Liver (tissue), 9 donors: Measurements from ENCODE around the gene MTSS2. TPM values are rescaled to one million over a fixed set of nuclear protein-coding genes. Genes with fewer than 3 reads are reported as not detected.

ENCODE experiments used
- DNase-seq: peaks from one replicate; pipeline ENCODE4 v3.0.0-alpha.2; 2017; ENCODE audit warnings: low spot score
- H3K27ac ChIP-seq, 2 donors: one replicate each; pipeline ENCODE4 v1.7.0; 2013; ENCODE audit warnings: inconsistent platforms in 2 of 2, low read length in 2 of 2, control low read depth in 1 of 2, low read depth in 1 of 2, mild to moderate bottlenecking in 1 of 2
- H3K27me3 ChIP-seq, 4 donors: one replicate each; pipeline versions ENCODE4 v1.6.1 to v1.7.0; 2013; ENCODE audit warnings: low read length in 3 of 4, inconsistent platforms in 1 of 4, mild to moderate bottlenecking in 1 of 4, moderate library complexity in 1 of 4; ENCODE audit not compliant: control insufficient read depth in 4 of 4, insufficient read depth in 4 of 4
- H3K36me3 ChIP-seq, 4 donors: one replicate each; pipeline versions ENCODE4 v1.6.1 to v1.7.0; 2013; ENCODE audit warnings: low read length in 3 of 4, mild to moderate bottlenecking in 3 of 4, low read depth in 1 of 4, moderate library complexity in 1 of 4; ENCODE audit not compliant: control insufficient read depth in 4 of 4, insufficient read depth in 3 of 4
- H3K4me1 ChIP-seq, 4 donors: one replicate each; pipeline versions ENCODE4 v1.6.1 to v1.7.0; 2013; ENCODE audit warnings: low read length in 3 of 4, mild to moderate bottlenecking in 3 of 4, moderate library complexity in 1 of 4; ENCODE audit not compliant: control insufficient read depth in 4 of 4, insufficient read depth in 4 of 4
- H3K4me3 ChIP-seq, 3 donors: one replicate each; pipeline versions ENCODE4 v1.6.1 to v1.7.0; 2013; ENCODE audit warnings: low read length in 3 of 3, control low read depth in 1 of 3, low read depth in 1 of 3, mild to moderate bottlenecking in 1 of 3
- H3K9ac ChIP-seq, 2 donors: one replicate each; pipeline ENCODE4 v1.7.0; 2013; ENCODE audit warnings: low read length in 2 of 2, mild to moderate bottlenecking in 2 of 2, moderate library complexity in 2 of 2, control low read depth in 1 of 2, low read depth in 1 of 2
- H3K9me3 ChIP-seq, 4 donors: one replicate each; pipeline versions ENCODE4 v1.6.1 to v1.7.0; 2013; ENCODE audit warnings: low read length in 3 of 4; ENCODE audit not compliant: control insufficient read depth in 4 of 4
- ATF3 ChIP-seq: IDR thresholded peaks from 2 replicates; pipeline ENCODE4 v1.6.1; 2016; ENCODE audit warnings: antibody characterized with exemption
- EGR1 ChIP-seq, 2 donors: IDR thresholded peaks; 2 replicates each; pipeline ENCODE4 v1.6.1; 2016 to 2018; ENCODE audit warnings: antibody characterized with exemption in 2 of 2, low read depth in 2 of 2
- FOXA1 ChIP-seq: IDR thresholded peaks from 2 replicates; pipeline ENCODE4 v1.6.1; 2016; ENCODE audit warnings: antibody characterized with exemption
- GABPA ChIP-seq, 2 donors: IDR thresholded peaks in 1 of 2; conservative IDR thresholded peaks in 1 of 2; 2 replicates each; pipeline ENCODE4 v1.6.1; 2016; ENCODE audit warnings: antibody characterized with exemption in 2 of 2, mild to moderate bottlenecking in 1 of 2, moderate library complexity in 1 of 2
- HNF4A ChIP-seq, 2 donors: conservative IDR thresholded peaks; 2 replicates each; pipeline ENCODE4 v1.6.1; 2016; ENCODE audit warnings: antibody characterized with exemption in 2 of 2, mild to moderate bottlenecking in 2 of 2
- HNF4G ChIP-seq: IDR thresholded peaks from 2 replicates; pipeline ENCODE4 v1.6.1; 2016; ENCODE audit warnings: antibody characterized with exemption
- JUND ChIP-seq, 2 donors: IDR thresholded peaks; 2 replicates each; pipeline ENCODE4 v1.6.1; 2016; ENCODE audit warnings: antibody characterized with exemption in 2 of 2
- MAX ChIP-seq: IDR thresholded peaks from 2 replicates; pipeline ENCODE4 v1.6.1; 2016; ENCODE audit warnings: antibody characterized with exemption
- NR2F2 ChIP-seq: IDR thresholded peaks from 2 replicates; pipeline ENCODE4 v1.6.1; 2016; ENCODE audit warnings: antibody characterized with exemption
- RAD21 ChIP-seq, 2 donors: IDR thresholded peaks; 2 replicates each; pipeline ENCODE4 v1.6.1; 2016; ENCODE audit warnings: antibody characterized with exemption in 2 of 2, mild to moderate bottlenecking in 2 of 2
- REST ChIP-seq: IDR thresholded peaks from 2 replicates; pipeline ENCODE4 v1.6.1; 2016; ENCODE audit warnings: antibody characterized with exemption, mild to moderate bottlenecking
- SP1 ChIP-seq: IDR thresholded peaks from 2 replicates; pipeline ENCODE4 v1.6.1; 2018; ENCODE audit warnings: antibody characterized with exemption, mild to moderate bottlenecking
- TAF1 ChIP-seq: conservative IDR thresholded peaks from 2 replicates; pipeline ENCODE4 v1.6.1; 2016; ENCODE audit warnings: antibody characterized with exemption, mild to moderate bottlenecking
- YY1 ChIP-seq: IDR thresholded peaks from 2 replicates; pipeline ENCODE4 v1.6.1; 2016; ENCODE audit warnings: antibody characterized with exemption, mild to moderate bottlenecking
- WGBS: extraction: QIAGEN DNeasy Blood & Tissue Kit; methylation state at CpG from one replicate; pipeline ENCODE4 v1.1.7; 2013; 5-methylcytosine and 5-hydroxymethylcytosine counted together
- polyA plus RNA-seq, 2 donors: library from polyadenylated mRNA; stranded (reverse) in 1 of 2; unstranded in 1 of 2; fragments of 200-250 nt in 1 of 2; fragments of >200 nt in 1 of 2; fragmentation: Nextera tagmentation in 1 of 2; extraction: Ambion mirVana in 1 of 2; gene quantifications; one replicate each; pipeline versions ENCODE4 v1.2.1 to v1.2.3, GENCODE V29; 2013 to 2015
- total RNA-seq, 2 donors: library from RNA; depleted of rRNA; stranded (reverse); fragments of >200 nt; gene quantifications; one replicate each; pipeline ENCODE4 v1.2.3, GENCODE V29; 2014
- donor health status: healthy.
- donor health status: healthy.
- donor health status: healthy.
- donor health status: healthy.
- donor health status: healthy.

Gene MTSS2
- total and polyA plus RNA-seq, 4 donors = 3.8 to 95.7 (median 35.9) TPM

- no peak overlapping the region for H3K4me3 ChIP-seq
- H3K36me3 ChIP-seq = peaks cover 0 to 2% (median 1%) of the 10 kb centered on the region in 4 donors
- no peak for DNase-seq
- no peak overlapping the region for H3K9ac ChIP-seq
- no peak overlapping the region for H3K27ac ChIP-seq
- TF ChIP-seq YY1 = no peak
- no peak for TF ChIP-seq HNF4A (conservative IDR thresholded peaks at IDR 0.05)
- TF ChIP-seq NR2F2 = no peak
- TF ChIP-seq HNF4G = no peak
- no peak for TF ChIP-seq SP1
- no peak for TF ChIP-seq EGR1 (IDR thresholded peaks at IDR 0.05; ENCODE audit: low read depth in 2 of 2)
- TF ChIP-seq TAF1 = no peak
- H3K9me3 ChIP-seq = no peaks in the 10 kb centered on the region
- H3K4me1 ChIP-seq = peaks cover 17 to 49% (median 31%) of the 10 kb centered on the region in 4 donors
- 96% methylated on average over 10 of the region's 10 CpGs for WGBS
- H3K27me3 ChIP-seq = no peaks in the 10 kb centered on the region
Measured at GRCh38 chr16:70698901-70699300, 13.0 kb upstream of the MTSS2 start.

- no peak overlapping the region for H3K27ac ChIP-seq
- TF ChIP-seq SP1 = no peak
- TF ChIP-seq GABPA (IDR thresholded peaks at IDR 0.05 in 1 of 2, conservative IDR thresholded peaks at IDR 0.05 in 1 of 2) = no peak
- TF ChIP-seq ATF3 = no peak
- TF ChIP-seq JUND (IDR thresholded peaks at IDR 0.05) = no peak
- WGBS = 87% methylated on average over 14 of the region's 14 CpGs
Measured at GRCh38 chr16:70697594-70698170, 11.8 kb upstream of the MTSS2 start.

GRCh38 chr16:70696952-70697593, 11.2 kb upstream of the MTSS2 start:
- 79% methylated on average over 19 of the region's 19 CpGs for WGBS
- DNase-seq = peak; percentile 47
- Histone ChIP-seq H3K4me3 (no peak overlapping the region), H3K9ac (no peak overlapping the region), H3K9me3 (no peaks in the 10 kb centered on the region), H3K4me1 (peaks cover 6 to 31% (median 20%) of the 10 kb centered on the region in 4 donors), H3K27ac (no peak overlapping the region), H3K27me3 (no peaks in the 10 kb centered on the region), H3K36me3 (peaks cover 0 to 2% (median 1%) of the 10 kb centered on the region in 4 donors)
- TF ChIP-seq MAX (no peak), RAD21 (IDR thresholded peaks at IDR 0.05) (no peak), SP1 (no peak), ATF3 (no peak), JUND (IDR thresholded peaks at IDR 0.05) (no peak)

More at GRCh38 chr16:70697594-70698170, 11.8 kb upstream of the MTSS2 start:
- Histone ChIP-seq H3K4me3 (no peak overlapping the region), H3K9ac (no peak overlapping the region), H3K4me1 (peaks cover 9 to 37% (median 23%) of the 10 kb centered on the region in 4 donors), H3K36me3 (peaks cover 0 to 2% (median 1%) of the 10 kb centered on the region in 4 donors), H3K9me3 (no peaks in the 10 kb centered on the region), H3K27me3 (no peaks in the 10 kb centered on the region)
- no peak for DNase-seq

GRCh38 chr16:70696355-70696754, 10.5 kb upstream of the MTSS2 start:
- H3K36me3 ChIP-seq = peaks cover 0 to 2% (median 1%) of the 10 kb centered on the region in 4 donors
- no peak overlapping the region for H3K4me3 ChIP-seq
- H3K27ac ChIP-seq = peak overlapping the region in 1 of 2 donors; percentile 43
- no peaks in the 10 kb centered on the region for H3K9me3 ChIP-seq
- DNase-seq = no peak
- WGBS = 98% methylated on average over 8 of the region's 8 CpGs
- no peak for TF ChIP-seq GABPA (IDR thresholded peaks at IDR 0.05 in 1 of 2, conservative IDR thresholded peaks at IDR 0.05 in 1 of 2)
- TF ChIP-seq REST = no peak
- TF ChIP-seq HNF4A (conservative IDR thresholded peaks at IDR 0.05) = no peak
- no peak for TF ChIP-seq FOXA1
- no peaks in the 10 kb centered on the region for H3K27me3 ChIP-seq
- peaks cover 6 to 26% (median 18%) of the 10 kb centered on the region in 4 donors for H3K4me1 ChIP-seq
- no peak overlapping the region for H3K9ac ChIP-seq
